Epidermal melanocyte (primary cell): ENCODE data around the gene MRE11.
A peak's percentile ranks its signal among the peaks of the same experiment; 100 is the strongest.
"Not testable (repeated sequence)": the region's sequence is repeated elsewhere in the genome, so short reads cannot be mapped to it uniquely, and the experiment has no call there.

ENCODE experiments used
- DNase-seq: peaks from one replicate; pipeline ENCODE4 v3.0.0; 2011; ENCODE audit warnings: low spot score; ENCODE audit not compliant: insufficient read length

MRE11 gene

DNA sequence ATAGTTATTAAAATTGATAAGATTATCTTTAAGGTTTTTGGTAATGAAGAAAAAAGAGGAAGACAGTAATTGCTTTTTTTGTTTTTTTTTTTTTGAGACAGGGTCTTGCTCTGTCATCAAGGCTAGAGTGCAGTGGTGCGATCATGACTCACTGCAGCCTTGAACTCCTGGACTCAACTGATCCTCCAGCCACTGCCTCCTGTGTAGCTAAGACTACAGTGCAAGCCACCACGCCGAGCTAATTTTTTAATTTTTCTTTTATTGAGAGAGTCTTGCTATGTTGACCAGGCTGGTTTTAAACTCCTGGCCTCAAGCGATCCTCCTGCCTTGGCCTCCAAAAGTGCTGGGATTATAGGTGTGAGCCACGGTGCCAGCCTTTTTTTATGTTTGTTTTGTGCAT lies 12.9 kb upstream of the MRE11 start:
- DNase-seq = not testable (repeated sequence)

DNA sequence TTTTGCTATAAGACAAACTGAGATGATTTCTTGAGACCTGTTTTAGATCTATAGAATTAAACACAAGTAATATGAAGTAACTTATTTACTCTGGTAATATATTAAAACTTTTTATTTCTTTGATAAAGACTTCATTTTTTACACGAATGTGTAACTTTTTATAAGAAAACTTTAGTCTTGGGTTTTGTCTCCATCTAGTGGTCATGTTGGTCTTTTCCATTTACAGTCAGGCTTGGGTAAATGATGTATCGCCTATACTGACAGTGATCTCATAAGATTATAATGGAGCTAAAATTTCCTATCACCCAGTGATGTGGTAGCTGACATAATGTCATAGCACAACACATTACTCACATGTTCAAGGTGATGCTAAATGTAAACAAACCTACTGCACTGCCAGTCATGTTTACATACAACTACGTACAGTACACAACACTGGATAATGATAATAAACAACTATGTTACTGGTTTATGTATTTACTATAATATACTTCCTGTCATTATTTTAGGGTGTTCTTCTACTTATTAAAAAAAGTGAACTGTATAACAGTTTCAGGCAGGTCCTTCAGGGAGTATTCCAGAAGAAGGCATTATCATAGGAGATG lies 11.1 kb upstream of the MRE11 start:
- peak; percentile 39 for DNase-seq

DNA sequence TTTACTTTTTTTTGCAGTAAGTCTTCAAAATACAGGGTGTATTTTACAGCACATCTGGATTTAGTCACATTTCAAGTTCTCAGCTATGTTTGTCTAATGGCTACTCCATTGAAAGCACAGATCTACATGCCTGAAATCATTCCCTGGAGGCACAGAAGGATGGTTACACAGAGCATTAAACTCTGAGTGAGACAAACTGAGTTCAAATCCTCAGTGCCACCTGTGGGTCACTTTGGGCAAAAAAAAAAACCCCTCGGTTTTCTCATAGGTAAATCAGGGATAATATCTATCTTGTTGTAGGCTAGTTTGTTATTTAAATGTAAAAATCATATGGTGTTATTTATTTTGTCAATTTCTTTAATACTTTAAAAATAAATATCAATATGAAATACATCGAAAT lies 7.9 kb upstream of the MRE11 start:
- no peak for DNase-seq

DNA sequence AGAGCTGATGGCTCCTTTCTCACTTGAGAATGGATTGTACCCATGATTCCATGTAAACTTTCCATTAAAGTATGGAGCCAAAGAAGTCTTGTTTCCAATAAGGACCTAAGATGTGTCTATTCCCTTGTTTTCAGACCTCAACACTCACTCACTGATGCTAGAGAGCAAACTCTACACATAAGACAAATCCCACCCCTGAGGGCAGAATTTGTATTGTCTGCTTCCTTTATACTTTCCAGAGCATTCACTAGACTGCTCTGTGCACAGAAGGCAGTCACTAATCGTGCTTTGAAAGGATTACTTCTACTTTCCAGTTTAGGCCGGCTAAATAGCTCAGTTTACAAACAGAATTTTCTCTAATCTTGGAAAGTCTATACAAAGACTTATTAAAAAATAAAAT lies 6.5 kb upstream of the MRE11 start:
- DNase-seq = no peak

DNA sequence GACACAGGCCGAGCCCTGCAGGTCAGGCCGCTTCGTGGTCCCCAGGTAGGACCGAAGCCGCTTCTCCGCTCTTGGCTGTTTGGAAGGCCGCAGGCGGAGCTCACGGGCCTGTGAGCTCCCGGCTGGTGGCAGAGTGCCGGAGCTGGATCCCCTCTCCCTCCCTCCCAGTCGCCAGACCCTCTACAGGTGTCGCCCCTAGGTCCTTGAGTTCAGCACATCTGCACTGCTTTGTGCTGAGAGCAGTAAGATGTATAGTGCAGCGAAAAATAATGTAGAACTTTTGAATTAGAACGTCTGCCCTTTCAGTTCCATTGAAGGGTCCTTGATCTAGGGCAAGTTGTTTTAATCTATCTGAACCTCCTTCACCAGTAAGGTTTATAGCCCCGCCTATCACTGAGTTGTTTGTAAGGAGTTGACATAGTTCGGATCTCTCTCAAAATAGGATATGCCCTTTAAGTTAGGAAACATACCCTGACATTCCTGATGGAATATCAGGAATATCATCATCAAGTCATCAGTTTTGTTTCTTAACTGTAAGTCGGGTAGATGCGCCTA lies 559 bp upstream of the MRE11 start:
- DNase-seq = no peak

DNA sequence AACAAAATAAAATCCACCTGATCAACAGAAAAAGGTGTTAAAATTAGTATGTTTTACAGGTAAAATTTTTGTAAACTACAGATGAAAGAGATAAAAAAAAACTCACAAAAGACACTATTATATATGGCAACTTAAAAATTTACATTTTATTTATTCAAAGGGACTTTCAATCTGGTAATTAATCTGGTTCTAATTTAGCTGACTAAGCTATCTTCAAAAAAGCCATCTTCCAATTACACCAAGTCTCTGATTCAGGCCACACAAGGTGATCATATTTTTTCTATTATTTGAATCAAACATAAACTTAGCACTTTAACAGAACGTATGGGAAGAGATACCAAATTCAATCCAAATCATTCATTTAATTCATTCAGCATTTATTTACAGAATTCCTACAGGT lies 7.6 kb downstream of the MRE11 start:
- DNase-seq = no peak

DNA sequence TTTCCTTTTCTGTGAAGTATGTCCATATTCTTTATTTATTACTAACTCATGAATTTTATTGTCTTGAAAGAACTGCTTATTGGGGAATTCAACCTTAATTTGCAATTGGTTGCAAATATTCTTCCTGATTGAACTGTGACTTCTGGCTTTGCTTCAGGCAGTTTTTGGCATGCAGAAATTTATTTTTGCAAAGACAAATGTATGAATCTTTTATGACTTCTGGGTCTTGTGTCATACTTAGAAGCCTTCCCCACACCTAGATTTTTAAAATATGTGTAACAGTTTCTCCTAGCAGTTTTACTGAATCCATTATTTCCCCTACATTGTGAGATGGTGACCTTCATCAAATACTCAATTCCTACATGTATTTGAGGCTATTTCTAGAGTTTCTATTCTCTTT lies 12.3 kb downstream of the MRE11 start:
- no peak for DNase-seq

DNA sequence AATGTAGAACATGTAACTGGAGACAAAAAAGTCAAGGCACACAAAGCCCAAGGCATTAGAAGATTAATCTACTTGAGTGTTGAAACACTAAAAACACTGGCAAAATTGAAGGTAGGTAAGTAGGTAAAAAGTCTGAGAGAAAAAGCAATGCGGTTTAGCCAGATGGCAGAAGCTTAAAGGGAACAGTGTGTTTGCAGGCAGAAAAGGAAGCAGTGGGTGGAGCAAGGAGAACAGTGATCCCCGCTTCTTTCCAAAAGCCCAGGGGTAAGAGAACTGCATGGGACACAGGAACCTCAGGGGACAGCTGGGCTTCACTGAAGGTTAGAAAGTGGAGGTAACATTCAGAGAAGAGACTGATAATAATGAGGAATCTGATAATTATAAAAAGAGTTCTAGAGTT lies 16.0 kb downstream of the MRE11 start:
- DNase-seq = no peak

DNA sequence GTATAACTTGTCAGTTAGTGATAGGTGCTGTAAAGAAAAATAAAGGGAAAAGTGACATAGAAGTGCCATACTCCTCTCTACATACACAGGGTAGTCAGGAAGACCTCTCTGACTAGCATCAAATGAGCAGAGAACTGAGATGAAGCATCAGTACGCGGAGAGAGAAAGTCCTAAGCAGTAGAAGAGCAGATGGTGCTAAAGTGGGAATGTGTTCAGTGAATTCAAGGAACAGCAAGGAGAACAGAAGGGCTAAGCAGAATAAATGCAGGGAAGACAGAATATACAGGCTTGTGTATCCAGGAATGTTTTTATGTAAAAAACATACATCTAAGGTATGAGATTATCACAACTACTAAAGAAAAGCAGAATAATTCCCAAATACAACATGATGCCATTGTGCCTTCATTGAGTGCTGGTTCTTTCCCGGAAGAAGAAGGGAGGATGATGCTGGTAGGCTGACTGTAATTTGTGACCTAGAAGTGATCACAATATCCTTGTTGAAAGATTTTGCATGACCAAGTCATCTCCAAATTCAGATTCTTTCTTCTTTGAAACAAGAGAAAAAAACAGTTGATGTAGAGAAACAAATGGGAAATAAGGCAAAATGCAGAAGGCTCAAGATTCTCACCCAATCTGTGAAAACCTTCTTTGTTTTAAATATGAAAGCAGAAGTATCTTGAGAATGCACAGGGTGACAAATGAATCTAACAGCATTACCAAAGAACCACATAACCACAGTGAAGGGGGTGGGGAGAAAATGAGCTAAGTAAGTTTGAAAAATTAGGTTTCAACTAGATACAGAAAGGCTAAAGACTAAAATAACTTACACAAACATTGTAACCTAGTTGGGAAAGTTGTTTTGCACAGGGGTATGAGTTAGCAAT lies 20.5 kb downstream of the MRE11 start:
- DNase-seq = no peak

DNA sequence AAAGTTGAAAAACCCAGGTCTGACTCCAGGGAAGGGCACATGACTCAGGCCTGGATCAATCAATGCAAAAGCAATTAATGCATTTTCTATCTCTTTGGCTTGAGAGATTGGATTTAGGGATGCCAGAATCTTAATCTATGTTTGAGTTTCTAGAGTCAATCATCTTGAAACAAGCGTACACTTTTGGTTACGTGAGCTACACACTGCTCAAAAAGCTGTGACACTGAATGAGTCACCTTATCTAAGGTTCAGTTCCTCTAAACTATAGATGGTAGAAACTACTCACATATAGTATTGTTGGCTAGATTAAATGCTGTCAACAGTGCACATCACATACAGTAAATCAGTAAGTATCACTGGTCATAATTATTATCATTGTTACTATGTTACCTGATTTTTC lies 24.2 kb downstream of the MRE11 start:
- no peak for DNase-seq

DNA sequence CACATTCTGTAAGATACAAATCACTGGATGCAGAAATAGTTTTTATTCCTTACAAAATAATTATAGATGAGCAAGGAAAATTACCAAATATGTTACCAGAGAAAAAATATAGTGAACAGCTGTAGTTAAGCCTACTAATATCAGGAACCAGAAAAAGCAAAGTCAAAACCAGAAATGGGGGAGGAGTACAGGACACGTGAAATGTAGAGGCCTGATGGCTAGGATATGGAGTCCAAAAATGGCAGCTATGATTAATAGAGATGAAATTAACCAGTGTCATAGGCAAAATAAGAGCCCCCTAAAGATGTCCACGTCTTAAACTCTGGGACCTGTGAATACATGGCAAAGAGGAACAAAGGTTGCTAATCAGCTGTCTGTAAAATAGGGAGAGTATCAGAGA lies 34.1 kb downstream of the MRE11 start:
- no peak for DNase-seq

DNA sequence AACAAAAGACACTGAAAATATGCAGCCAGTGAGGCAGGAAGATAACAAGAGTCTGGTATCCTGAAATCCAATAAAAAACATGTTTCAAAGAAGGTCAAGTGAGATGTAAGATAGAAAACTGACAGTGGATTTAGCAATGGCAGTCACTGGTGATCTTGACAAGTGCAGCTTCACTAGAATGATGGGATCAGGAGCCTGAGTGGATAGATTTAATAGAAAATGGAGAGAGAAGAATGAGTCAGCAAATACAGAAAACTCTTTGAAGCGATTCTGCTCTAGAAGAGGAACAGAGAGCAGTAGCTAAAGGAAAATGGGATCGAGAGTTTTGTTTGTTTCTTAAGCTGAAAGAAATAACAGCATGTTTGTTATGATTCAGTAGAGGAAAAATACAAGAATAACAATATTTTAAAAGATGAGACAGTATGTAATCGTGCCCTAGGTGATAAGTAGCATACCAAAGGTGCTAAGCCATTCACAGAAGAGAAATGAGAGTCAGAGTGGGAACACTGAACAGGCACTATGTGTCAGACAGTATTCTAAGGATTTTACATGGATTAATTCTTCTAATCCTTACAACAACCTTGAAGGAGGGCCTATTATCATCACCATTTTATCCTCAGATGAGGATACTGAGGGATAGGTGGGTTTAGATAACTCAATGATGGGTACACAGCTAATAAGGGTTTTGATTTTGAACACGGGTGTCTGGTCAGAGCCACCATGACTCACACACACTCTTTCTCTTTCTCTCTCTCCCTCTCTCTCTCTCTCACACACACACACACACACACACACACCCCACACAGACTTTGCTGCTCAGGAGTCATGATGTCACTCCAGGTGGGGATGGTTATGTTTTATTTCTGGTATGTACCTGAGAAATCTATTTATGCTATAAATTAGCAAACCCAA lies 36.3 kb downstream of the MRE11 start:
- no peak for DNase-seq

DNA sequence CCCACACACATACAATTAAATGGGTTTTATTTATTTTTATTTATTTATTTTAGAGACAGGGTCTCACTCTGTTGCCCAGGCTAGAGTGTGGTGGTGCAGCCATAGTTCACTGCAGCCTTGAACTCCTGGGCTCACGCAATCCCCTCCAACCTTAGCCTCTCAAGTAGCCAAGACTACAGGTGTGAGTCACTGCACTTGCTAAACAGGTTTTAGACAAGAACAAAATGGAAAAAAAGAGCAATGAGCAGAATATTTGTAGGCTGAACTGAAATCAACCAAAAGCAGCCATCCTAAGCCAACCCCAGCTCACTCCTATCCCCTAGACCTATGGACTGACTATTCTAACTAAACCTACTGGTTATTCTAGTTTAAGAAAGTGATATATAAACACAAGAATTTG lies 37.8 kb downstream of the MRE11 start:
- DNase-seq = no peak

DNA sequence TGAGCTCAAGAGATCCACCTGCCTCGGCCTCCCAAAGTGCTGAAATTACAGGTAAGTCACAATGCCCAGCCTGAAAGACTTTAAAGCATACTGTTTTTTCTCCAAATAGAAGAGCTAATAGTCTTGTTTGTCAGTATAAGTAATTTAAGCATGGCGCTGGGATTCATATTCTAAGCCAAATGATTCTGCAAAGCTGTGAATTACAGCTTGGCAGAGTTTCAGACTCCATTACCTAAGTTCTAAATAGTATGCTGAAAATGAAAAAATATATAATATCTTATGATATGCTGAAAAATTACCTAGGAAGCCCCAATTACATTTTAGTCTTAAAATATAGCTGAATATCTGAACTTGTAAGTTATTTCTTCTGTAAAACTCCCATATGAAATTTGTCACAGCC lies 39.3 kb downstream of the MRE11 start:
- no peak for DNase-seq

DNA sequence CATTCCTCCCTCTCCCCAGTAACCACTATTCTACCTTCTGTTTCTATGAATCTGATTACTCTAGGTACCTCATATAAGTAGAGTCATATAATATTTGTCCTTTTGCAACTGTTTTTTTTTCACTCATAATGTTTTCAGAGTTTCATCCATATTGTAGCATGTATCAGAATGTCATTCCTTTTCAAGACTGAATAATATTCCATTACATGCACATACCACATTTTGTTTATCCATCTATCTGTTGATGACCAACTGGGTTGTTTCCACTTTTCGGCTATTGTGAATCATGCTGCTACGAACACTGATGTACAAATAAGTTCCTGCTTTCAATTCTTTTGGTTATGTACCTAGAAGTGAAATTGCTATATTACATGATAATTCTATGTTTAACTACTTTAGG lies 40.7 kb downstream of the MRE11 start:
- no peak for DNase-seq

DNA sequence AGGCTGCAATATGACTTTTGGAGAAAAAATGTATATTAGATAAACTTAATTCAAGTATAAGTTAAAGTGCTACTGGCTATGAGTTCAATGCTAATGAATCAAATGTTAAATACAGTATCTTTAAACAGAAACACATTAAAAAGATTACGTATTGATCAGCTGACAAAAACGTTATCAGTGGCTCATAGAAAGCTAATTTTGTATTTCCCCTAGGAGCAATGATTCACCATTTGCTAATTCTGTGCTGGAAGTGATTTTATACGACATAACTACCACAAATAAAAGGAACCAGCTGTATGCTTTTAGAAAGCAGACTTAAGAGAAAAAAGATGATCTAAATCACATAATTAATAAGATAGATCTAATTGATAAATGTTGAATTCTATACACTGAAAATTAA lies 43.6 kb downstream of the MRE11 start:
- DNase-seq = no peak

DNA sequence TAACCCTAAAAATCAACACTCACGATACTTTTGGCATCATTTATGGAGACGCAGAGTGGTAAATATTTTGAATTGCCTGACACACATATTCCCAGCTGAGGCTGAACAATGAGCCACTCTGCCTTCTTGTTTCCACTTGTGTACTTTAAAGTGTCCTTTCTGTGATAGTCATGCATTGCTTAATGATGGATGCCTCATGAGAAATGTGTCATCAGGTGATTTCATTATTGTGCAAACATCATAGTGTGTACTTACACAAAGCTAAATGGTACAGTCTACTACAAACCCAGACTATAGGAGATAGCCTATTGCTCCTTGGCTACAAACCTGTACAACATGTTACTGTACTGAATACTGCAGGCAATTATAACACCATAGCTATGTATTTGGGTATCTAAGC lies 44.2 kb downstream of the MRE11 start:
- no peak for DNase-seq

DNA sequence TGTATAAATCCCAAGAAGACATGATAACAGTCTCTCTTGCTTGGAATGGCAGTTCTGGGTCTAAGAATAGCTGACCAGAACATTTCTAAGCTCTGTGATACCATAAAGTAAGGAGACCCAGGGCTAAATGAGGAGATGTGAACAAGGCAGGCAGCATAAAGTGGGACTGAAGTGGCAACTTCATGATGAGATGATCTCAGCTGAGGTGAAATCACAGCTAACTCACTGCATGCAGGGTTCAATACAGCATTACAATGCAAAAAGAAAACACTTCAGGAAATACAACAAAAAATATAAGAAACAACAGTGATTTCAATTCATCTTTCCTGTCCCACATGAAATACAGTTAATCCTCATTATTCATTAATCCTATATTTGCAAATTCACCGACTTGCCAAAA lies 44.6 kb downstream of the MRE11 start:
- no peak for DNase-seq

DNA sequence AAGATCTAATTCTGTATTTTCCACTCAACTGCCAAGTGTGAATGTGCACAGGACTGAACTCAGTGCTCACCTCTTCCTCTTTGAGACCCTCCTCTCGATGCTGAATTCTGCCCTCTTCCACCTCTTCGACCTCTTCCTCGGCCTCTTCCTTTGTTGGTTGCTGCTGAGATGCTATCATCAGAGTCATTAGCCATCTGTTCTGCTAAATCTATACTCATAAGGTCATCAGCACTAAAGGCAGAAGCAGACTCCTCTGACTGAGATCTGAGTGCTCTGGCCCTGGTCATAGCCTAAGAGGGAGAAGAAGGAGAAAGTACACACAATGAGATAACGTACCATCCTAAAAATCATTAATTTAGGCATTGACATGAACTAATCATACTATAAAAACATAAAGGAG lies 46.5 kb downstream of the MRE11 start:
- no peak for DNase-seq

DNA sequence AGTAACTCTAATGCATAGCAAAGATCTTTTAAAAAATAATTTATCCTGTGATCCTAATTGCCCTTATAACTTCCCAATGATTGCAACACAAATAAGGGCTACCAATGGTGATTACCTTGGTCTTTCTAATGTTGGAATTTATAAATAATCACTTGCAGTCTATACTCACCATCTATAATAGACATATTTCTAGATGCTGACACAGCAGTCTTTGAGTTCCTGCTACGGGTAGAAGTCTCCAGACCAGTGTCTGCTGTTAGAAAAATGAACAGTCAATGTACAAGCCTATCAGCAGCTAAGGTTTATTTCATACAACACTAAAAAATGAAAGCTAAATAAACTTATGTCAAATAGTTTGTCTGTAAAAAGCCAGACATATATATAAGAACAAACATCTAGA lies 48.0 kb downstream of the MRE11 start:
- DNase-seq = no peak

DNA sequence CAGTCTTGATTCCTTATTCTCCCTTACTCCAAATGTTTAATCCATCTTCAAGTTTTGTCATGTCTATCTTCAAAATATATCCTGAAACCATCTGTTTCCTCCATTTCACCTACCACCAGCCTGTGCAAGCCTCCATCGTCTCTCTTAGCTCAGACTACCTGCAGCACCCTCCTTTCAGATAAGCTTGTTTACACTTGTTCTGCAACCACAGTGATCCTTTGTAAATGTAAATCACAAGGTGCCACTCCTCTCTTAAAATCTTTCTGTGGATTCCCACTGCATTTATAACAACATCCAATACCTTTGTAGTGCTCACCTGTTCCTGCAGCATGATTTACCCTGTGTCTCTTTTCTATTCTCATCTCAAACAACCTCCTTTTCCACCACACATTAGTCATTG lies 60.6 kb downstream of the MRE11 start:
- no peak for DNase-seq

DNA sequence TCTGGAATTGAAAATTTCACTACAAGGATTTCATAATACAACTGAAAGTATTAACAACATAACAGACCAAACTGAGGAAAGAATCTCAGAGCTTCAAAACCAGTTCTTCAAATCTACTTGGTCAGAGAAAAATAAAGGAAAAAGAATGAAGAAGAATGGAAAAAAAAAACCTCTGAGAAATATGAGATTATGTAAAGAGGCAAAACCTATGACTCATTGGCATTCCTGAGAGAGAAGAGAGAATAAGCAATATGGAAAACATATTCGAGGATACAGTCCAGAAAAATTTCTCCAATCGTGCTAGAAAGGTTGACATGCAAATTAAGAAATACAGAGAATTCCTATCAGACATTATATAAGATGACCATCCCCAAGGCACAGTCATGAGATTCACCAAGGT lies 69.0 kb downstream of the MRE11 start:
- DNase-seq = no peak
